ENCODE measurements around the gene SPAG7. TPM values are rescaled to one million over a fixed set of nuclear protein-coding genes. Genes with fewer than 3 reads are reported as not detected.
A peak's percentile ranks its signal among the peaks of the same experiment; 100 is the strongest.

SPAG7 gene
- polyA plus RNA-seq, 6 donors from 2014 or later = 92.4 to 171 (median 104) TPM

DNA sequence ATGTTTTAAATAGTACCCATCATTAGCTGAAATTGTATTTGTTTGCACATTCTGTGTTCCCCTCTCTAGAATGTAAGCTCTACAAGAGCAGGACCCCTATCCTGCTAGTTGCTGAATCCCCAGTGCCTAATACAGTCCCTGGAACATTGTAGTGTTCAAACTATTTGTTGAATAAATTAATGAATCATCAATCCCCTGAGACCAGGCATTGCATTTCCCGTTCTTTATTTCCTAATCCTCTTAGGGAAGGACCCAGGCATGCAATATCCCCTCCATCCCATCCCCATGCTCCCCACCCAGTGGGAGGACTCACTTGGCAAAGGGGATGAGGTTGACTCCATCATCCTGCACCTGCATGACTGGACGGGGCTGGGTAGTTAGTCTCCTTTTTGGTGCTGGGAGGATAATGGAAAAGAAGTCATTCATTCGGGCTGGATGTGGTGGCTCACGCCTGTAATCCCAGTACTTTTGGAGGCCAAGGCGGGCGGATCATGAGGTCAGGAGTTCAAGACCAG, 26.5 kb upstream of the SPAG7 start:
- Mint-ChIP-seq H3K4me1 (peaks cover 22 to 25% (median 25%) of the 10 kb centered on the region in 3 donors), H3K27me3 (peaks cover 0 to 13% (median 0%) of the 10 kb centered on the region in 3 donors), H3K36me3 (no peaks in the 10 kb centered on the region), H3K27ac (no peak overlapping the region), H3K9me3 (no peaks in the 10 kb centered on the region), H3K4me3 (peak overlapping the region in 1 of 8 donors; percentile 7)
- ATAC-seq (ENCODE audit: low read depth in 2 of 2) = no peak
- no peak for DNase-seq

- peak; percentile 44 to 62 for ATAC-seq (ENCODE audit: low read depth in 2 of 2)
- DNase-seq = no peak
- Mint-ChIP-seq H3K4me1 (peaks cover 40 to 41% (median 40%) of the 10 kb centered on the region in 3 donors), H3K9me3 (no peaks in the 10 kb centered on the region), H3K4me3 (peak overlapping the region; percentile 83 to 96 (median 94)), H3K27me3 (no peaks in the 10 kb centered on the region), H3K36me3 (peaks cover 0 to under 1% of the 10 kb centered on the region in 2 donors), H3K27ac (peak overlapping the region; percentile 92 to 96 (median 96))
Measured at GRCh38 chr17:4987767-4988567, 20.4 kb upstream of the SPAG7 start.

DNA sequence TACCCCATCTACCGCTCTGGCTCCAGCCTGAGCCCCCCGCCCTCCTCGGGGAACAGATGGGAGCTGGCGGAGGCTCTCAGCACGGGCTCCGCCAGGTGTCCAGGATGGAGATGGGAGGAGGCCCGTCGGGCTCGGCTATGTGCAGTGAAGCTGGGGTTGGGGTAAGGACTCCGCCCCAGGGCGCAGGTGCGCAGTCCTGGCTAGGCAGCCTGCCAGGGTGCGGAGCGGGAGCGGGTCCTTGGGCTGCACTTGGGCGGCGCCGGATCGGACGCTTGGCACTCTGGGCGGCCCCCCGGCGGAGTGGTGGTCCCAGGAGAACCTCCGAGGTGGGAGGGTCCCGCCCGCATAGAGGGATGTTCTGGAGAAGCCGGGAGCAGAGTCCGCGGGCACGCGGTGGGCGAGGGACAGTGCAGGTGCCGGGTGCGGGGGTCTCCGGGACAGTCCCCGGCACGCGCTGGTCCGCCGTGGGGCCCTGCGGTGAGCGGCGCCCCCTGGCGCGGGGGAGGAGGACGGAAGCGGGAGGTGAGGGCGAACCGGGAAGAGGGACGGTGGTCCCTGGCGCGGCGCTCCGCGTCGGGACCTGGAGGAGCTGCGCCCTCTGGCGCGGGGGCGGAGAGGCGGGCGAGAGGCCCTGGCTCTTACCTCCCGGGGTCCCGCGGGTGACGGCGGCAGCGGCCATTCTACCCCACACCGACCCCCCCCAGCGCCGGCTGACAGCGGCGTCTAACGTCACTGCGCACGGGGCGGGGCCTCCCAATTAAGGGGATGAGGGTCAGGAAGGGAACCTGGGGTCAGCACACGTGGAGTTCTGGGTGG, 19.5 kb upstream of the SPAG7 start, which contains the start of gene CAMTA2:
CAMTA2 (minus strand) TSS at position 725 of the 816 bp plus-strand sequence. CDS start 1,453 bp downstream, outside the sequence.
- DNase-seq (peak; percentile 85), ATAC-seq (ENCODE audit: low read depth in 2 of 2) (peak; percentile 81)
- Mint-ChIP-seq H3K27me3 (no peaks in the 10 kb centered on the region), H3K9me3 (no peaks in the 10 kb centered on the region), H3K4me1 (peaks cover 44 to 48% (median 46%) of the 10 kb centered on the region in 3 donors), H3K4me3 (peak within 1 kb of the TSS; percentile 83 to 96 (median 94)), H3K27ac (peak within 1 kb of the TSS; percentile 92 to 96 (median 96)), H3K36me3 (peaks cover 3 to 8% of the 10 kb centered on the region in 2 donors)

- H3K9me3 Mint-ChIP-seq = no peaks in the 10 kb centered on the region
- DNase-seq (no peak), ATAC-seq (ENCODE audit: low read depth in 2 of 2) (no peak)
Measured at GRCh38 chr17:4986403-4986802, 18.8 kb upstream of the SPAG7 start.

GRCh38 chr17:4982305-4982704, 14.7 kb upstream of the SPAG7 start:
- Mint-ChIP-seq H3K27ac (peak overlapping the region in 5 of 6 donors; percentile 16 to 92 (median 81)), H3K4me3 (peak overlapping the region in 3 of 8 donors; percentile 15 to 68 (median 67)), H3K36me3 (peaks cover 9 to 24% of the 10 kb centered on the region in 2 donors), H3K27me3 (no peaks in the 10 kb centered on the region), H3K9me3 (no peaks in the 10 kb centered on the region), H3K4me1 (peaks cover 54 to 61% (median 60%) of the 10 kb centered on the region in 3 donors)
- no peak for ATAC-seq (ENCODE audit: low read depth in 2 of 2)
- no peak for DNase-seq

More at GRCh38 chr17:4986403-4986802, 18.8 kb upstream of the SPAG7 start:
- H3K27ac Mint-ChIP-seq = peak overlapping the region in 5 of 6 donors; percentile 65 to 96 (median 91)
- H3K4me1 Mint-ChIP-seq = peaks cover 50 to 55% (median 53%) of the 10 kb centered on the region in 3 donors
- H3K4me3 Mint-ChIP-seq = peak overlapping the region; percentile 83 to 96 (median 94)
- H3K27me3 Mint-ChIP-seq = no peaks in the 10 kb centered on the region
- H3K36me3 Mint-ChIP-seq = peaks cover 4 to 16% of the 10 kb centered on the region in 2 donors

DNA sequence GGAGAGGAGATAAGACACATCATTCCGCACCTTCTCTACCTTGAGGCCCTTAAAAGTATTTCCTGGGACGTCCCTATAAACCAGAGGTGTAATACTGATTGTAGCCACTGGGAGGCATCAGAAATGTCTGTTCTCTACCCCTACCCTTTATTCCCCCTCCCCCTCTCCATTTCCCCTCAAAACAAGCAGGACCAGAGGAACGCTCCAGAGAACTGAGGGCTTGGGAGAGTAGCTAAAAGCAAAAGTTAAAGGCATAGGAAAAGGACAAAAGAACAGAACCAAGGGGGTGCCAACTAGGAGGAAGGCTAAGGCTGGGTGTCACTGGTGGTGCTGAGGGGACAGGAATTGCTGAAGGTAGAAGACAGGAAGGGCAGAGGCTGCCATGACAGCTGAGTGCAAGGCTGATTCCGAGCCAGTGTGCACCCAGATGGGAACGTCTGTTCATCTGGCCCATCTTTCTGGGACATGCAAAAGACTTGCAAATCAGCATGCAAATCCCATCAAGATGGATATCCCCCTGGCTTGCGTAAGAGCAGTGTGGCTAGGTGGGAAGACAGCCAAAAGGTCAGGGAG, 13.1 kb upstream of the SPAG7 start:
- Mint-ChIP-seq H3K4me1 (peaks cover 42 to 50% (median 45%) of the 10 kb centered on the region in 3 donors), H3K36me3 (peaks cover 9 to 26% of the 10 kb centered on the region in 2 donors), H3K4me3 (peak overlapping the region in 3 of 8 donors; percentile 1 to 88 (median 7)), H3K27ac (peak overlapping the region in 5 of 6 donors; percentile 26 to 89 (median 79)), H3K9me3 (no peaks in the 10 kb centered on the region), H3K27me3 (no peaks in the 10 kb centered on the region)
- no peak for DNase-seq
- peak; percentile 49 to 54 for ATAC-seq (ENCODE audit: low read depth in 2 of 2)

GRCh38 chr17:4978726-4979125, 11.1 kb upstream of the SPAG7 start:
- Mint-ChIP-seq H3K9me3 (no peaks in the 10 kb centered on the region), H3K4me3 (peak overlapping the region in 6 of 8 donors; percentile 18 to 62 (median 46)), H3K36me3 (peaks cover 9 to 45% of the 10 kb centered on the region in 2 donors), H3K4me1 (peaks cover 46 to 52% (median 48%) of the 10 kb centered on the region in 3 donors), H3K27me3 (no peaks in the 10 kb centered on the region), H3K27ac (peak overlapping the region in 4 of 6 donors; percentile 43 to 85 (median 67))
- no peak for DNase-seq
- peak; percentile 80 to 90 for ATAC-seq (ENCODE audit: low read depth in 2 of 2)

DNA sequence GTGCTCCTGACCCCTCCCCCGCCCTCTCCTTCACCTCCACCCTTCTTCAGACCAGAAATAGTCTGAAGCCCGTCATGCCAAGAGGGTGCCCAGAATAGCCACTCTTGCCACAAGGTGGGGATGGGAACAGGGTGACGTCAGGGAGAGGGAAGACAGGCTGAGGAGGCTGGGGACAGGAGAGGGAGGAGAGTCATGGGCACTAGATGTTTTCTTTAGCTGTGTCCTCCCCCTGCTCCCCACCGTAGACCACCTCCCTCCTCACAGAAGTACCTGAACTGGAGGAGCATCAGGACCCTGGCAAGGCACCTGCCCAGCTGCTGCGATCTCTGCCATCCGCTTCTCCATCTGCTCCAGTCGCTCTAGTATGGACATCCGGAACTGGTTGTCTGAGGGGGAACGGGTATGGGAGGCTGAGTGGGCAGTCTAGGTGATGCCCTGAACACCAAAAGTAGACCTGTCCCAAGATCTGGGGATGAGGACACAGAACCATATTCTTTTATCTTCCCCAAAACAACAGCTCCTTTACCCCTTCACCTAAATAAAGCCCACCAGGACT, 6.6 kb upstream of the SPAG7 start:
- H3K4me1 Mint-ChIP-seq = peaks cover 14 to 35% (median 21%) of the 10 kb centered on the region in 3 donors
- no peaks in the 10 kb centered on the region for H3K27me3 Mint-ChIP-seq
- peaks cover 0 to 29% of the 10 kb centered on the region in 2 donors for H3K36me3 Mint-ChIP-seq
- DNase-seq (no peak), ATAC-seq (ENCODE audit: low read depth in 2 of 2) (no peak)
- H3K27ac Mint-ChIP-seq = no peak overlapping the region
- no peak overlapping the region for H3K4me3 Mint-ChIP-seq
- no peaks in the 10 kb centered on the region for H3K9me3 Mint-ChIP-seq

GRCh38 chr17:4973256-4974114, 5.9 kb upstream of the SPAG7 start:
- Mint-ChIP-seq H3K27me3 (no peaks in the 10 kb centered on the region), H3K36me3 (peaks cover 0 to 29% of the 10 kb centered on the region in 2 donors), H3K27ac (peak overlapping the region in 1 of 6 donors; percentile 65), H3K4me3 (no peak overlapping the region), H3K4me1 (peaks cover 7 to 30% (median 14%) of the 10 kb centered on the region in 3 donors), H3K9me3 (no peaks in the 10 kb centered on the region)
- ATAC-seq (ENCODE audit: low read depth in 2 of 2) (no peak), DNase-seq (no peak)

- H3K4me1 Mint-ChIP-seq = peaks cover 2 to 26% (median 10%) of the 10 kb centered on the region in 3 donors
Measured at GRCh38 chr17:4972752-4973151, 5.1 kb upstream of the SPAG7 start.

GRCh38 chr17:4972322-4972721, 4.7 kb upstream of the SPAG7 start:
- Mint-ChIP-seq H3K4me1 (peaks cover 2 to 26% (median 10%) of the 10 kb centered on the region in 3 donors), H3K36me3 (peaks cover 0 to 29% of the 10 kb centered on the region in 2 donors), H3K4me3 (no peak overlapping the region), H3K9me3 (no peaks in the 10 kb centered on the region), H3K27me3 (no peaks in the 10 kb centered on the region), H3K27ac (peak overlapping the region in 3 of 6 donors; percentile 27 to 65 (median 29))
- ATAC-seq (ENCODE audit: low read depth in 2 of 2) = no peak
- DNase-seq = no peak

More at GRCh38 chr17:4972752-4973151, 5.1 kb upstream of the SPAG7 start:
- Mint-ChIP-seq H3K27me3 (no peaks in the 10 kb centered on the region), H3K4me3 (no peak overlapping the region), H3K27ac (peak overlapping the region in 3 of 6 donors; percentile 27 to 65 (median 29)), H3K9me3 (no peaks in the 10 kb centered on the region), H3K36me3 (peaks cover 0 to 29% of the 10 kb centered on the region in 2 donors)
- DNase-seq = no peak
- no peak for ATAC-seq (ENCODE audit: low read depth in 2 of 2)

DNA sequence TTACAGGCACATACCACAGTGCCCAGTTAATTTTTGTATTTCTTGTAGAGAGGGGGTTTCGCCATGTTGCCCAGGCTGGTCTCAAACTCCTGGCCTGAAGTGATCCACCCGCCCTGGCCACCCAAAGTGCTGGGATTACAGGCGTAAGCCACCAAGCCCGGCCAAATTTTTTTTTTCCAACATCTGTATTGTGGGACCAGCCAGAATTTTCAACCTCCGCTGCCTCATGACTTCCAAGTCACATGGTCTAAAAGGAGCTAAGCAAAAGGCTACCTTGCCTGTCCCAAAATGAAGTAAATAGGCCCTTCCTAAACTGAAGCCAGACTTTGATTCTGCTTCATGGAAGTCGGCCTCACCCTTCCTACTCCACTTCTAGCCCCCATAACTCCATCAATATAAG, 4.2 kb upstream of the SPAG7 start:
- no peak overlapping the region for H3K4me3 Mint-ChIP-seq
- no peak overlapping the region for H3K27ac Mint-ChIP-seq
- H3K36me3 Mint-ChIP-seq = peaks cover 0 to 29% of the 10 kb centered on the region in 2 donors
- no peaks in the 10 kb centered on the region for H3K9me3 Mint-ChIP-seq
- no peaks in the 10 kb centered on the region for H3K27me3 Mint-ChIP-seq
- H3K4me1 Mint-ChIP-seq = peaks cover 2 to 26% (median 10%) of the 10 kb centered on the region in 3 donors
- ATAC-seq (ENCODE audit: low read depth in 2 of 2) = no peak
- no peak for DNase-seq
